ENCODE results near the gene TPGS1. TPM values are rescaled to one million over a fixed set of nuclear protein-coding genes. Genes with fewer than 3 reads are reported as not detected.

Gene TPGS1
- total RNA-seq, 1 donor from 2014 or later: 13.6 TPM

- H3K9me3 Mint-ChIP-seq: no peaks in the 10 kb centered on the region
- H3K27me3 Mint-ChIP-seq (ENCODE audit: low read depth): peaks cover 5% of the 10 kb centered on the region
- H3K4me1 Mint-ChIP-seq (ENCODE audit: low read depth): peaks cover 1% of the 10 kb centered on the region
- no peak overlapping the region for H3K4me3 Mint-ChIP-seq (ENCODE audit: low read depth)
- H3K27ac Mint-ChIP-seq: no peak overlapping the region
- DNase-seq (ENCODE audit: low spot score): no peak
- H3K36me3 Mint-ChIP-seq (ENCODE audit: low read depth): no peaks in the 10 kb centered on the region
- intact Hi-C loops (cut with micrococcal nuclease): no loop called here
Measured at GRCh38 chr19:522726-523125, 15.4 kb downstream of the TPGS1 start.

GRCh38 chr19:524062-524674 lies 16.9 kb downstream of the TPGS1 start:
- no peak for DNase-seq (ENCODE audit: low spot score)
- Mint-ChIP-seq H3K4me3 (ENCODE audit: low read depth) (no peak overlapping the region), H3K9me3 (no peaks in the 10 kb centered on the region), H3K36me3 (ENCODE audit: low read depth) (no peaks in the 10 kb centered on the region), H3K27ac (no peak overlapping the region), H3K27me3 (ENCODE audit: low read depth) (peaks cover 5% of the 10 kb centered on the region), H3K4me1 (ENCODE audit: low read depth) (peaks cover 1% of the 10 kb centered on the region)
- intact Hi-C loops (cut with micrococcal nuclease): no loop called here

GRCh38 chr19:525029-525428 lies 17.7 kb downstream of the TPGS1 start:
- no peaks in the 10 kb centered on the region for H3K9me3 Mint-ChIP-seq
- no peak for DNase-seq (ENCODE audit: low spot score)
- peaks cover 2% of the 10 kb centered on the region for H3K4me1 Mint-ChIP-seq (ENCODE audit: low read depth)
- peaks cover 5% of the 10 kb centered on the region for H3K27me3 Mint-ChIP-seq (ENCODE audit: low read depth)
- no peak overlapping the region for H3K27ac Mint-ChIP-seq
- intact Hi-C loops (cut with micrococcal nuclease): no loop called here
- no peak overlapping the region for H3K4me3 Mint-ChIP-seq (ENCODE audit: low read depth)
- H3K36me3 Mint-ChIP-seq (ENCODE audit: low read depth): no peaks in the 10 kb centered on the region

DNA sequence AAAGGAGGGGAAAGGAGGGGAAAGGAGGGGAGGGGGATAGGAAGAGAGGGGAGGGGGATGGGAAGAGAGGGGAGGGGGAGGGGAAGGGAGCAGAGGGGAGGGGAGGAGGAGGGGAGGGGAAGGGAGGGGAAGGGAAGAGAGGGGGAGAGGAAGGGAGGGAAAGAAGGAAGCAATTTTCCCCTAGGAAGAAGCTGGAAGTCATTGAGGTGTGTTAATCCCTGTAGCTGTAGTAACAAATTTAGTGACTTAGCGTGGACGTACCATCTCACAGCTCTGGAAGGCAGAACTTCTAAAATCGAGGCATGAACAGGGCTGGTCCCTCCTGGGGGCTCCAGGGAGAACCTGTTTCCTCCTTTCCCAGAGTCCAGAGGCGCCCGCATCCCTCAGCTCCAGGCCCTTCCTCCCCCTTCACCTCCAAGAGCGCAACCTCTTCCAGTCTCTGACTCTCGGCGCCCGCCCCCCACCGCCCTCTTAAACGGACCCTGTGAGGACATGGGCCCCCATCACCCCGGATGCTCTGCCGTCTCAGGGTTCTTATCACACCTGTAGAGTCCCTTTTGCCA lies 18.6 kb downstream of the TPGS1 start:
- intact Hi-C loops (cut with micrococcal nuclease): no loop called here
- Mint-ChIP-seq H3K36me3 (ENCODE audit: low read depth) (no peaks in the 10 kb centered on the region), H3K27me3 (ENCODE audit: low read depth) (peaks cover 5% of the 10 kb centered on the region), H3K4me1 (ENCODE audit: low read depth) (peaks cover 3% of the 10 kb centered on the region), H3K27ac (no peak overlapping the region), H3K9me3 (no peaks in the 10 kb centered on the region), H3K4me3 (ENCODE audit: low read depth) (no peak overlapping the region)
- no peak for DNase-seq (ENCODE audit: low spot score)

- Mint-ChIP-seq H3K27ac (peak overlapping the region; percentile 88), H3K36me3 (ENCODE audit: low read depth) (peaks cover 3% of the 10 kb centered on the region), H3K27me3 (ENCODE audit: low read depth) (peaks cover 3% of the 10 kb centered on the region), H3K4me3 (ENCODE audit: low read depth) (peak overlapping the region; percentile 83), H3K9me3 (no peaks in the 10 kb centered on the region), H3K4me1 (ENCODE audit: low read depth) (peaks cover 4% of the 10 kb centered on the region)
- DNase-seq (ENCODE audit: low spot score): no peak
- intact Hi-C loops (cut with micrococcal nuclease): loop anchor here (1.0 to 10.0 kb wide), 4 partner anchors 19 to 104 kb away; partner anchors contain the start of genes BSG, FGF22, POLRMT and TPGS1
Measured at GRCh38 chr19:530134-531008, 23.1 kb downstream of the TPGS1 start.

GRCh38 chr19:531009-531752 lies 23.9 kb downstream of the TPGS1 start:
- peak; percentile 90 for DNase-seq (ENCODE audit: low spot score)
- H3K27me3 Mint-ChIP-seq (ENCODE audit: low read depth): peaks cover 1% of the 10 kb centered on the region
- peaks cover 3% of the 10 kb centered on the region for H3K36me3 Mint-ChIP-seq (ENCODE audit: low read depth)
- H3K9me3 Mint-ChIP-seq: no peaks in the 10 kb centered on the region
- peaks cover 4% of the 10 kb centered on the region for H3K4me1 Mint-ChIP-seq (ENCODE audit: low read depth)
- intact Hi-C loops (cut with micrococcal nuclease): loop anchor here (1.0 to 10.0 kb wide), 4 partner anchors 20 to 104 kb away; partner anchors contain the start of genes BSG, FGF22, POLRMT and TPGS1
- peak overlapping the region; percentile 83 for H3K4me3 Mint-ChIP-seq (ENCODE audit: low read depth)
- H3K27ac Mint-ChIP-seq: peak overlapping the region; percentile 88

DNA sequence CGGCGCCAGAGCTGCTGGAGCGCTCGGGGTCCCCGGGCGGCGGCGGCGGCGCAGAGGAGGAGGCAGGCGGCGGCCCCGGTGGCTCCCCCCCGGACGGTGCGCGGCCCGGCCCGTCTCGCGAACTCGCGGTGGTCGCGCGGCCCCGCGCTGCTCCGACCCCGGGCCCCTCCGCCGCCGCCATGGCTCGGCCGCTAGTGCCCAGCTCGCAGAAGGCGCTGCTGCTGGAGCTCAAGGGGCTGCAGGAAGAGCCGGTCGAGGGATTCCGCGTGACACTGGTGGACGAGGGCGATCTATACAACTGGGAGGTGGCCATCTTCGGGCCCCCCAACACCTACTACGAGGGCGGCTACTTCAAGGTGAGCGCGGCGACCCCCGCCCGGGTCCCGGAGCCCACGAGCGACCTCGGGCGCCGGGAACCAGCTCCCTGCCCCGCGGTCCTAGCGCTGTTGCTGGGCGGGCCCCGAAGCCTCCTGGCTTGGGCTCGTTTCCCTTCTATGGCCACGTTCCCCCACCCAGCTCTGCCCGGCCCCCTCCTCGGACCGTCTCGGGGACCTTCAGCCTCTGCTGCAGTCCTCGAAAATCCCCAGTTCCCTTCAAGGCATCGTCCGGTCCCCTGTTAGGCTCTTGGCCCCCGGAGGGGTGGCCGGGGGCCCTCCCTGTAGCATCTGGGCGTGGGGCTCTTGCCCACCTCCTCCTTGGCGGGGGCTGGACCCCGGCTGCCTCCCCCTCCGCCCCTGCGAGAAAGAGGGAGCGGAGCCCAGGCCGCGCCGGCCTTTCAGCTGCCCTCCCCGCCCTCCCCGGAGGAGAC lies 24.7 kb downstream of the TPGS1 start, which contains the start of gene CDC34:
TSS of gene CDC34 (plus strand) at position 8 of the 808 bp plus-strand sequence. CDS start at position 180, 172 bp downstream.
- peaks cover 3% of the 10 kb centered on the region for H3K36me3 Mint-ChIP-seq (ENCODE audit: low read depth)
- H3K4me3 Mint-ChIP-seq (ENCODE audit: low read depth): peak within 1 kb of the TSS; percentile 84
- H3K4me1 Mint-ChIP-seq (ENCODE audit: low read depth): peaks cover 3% of the 10 kb centered on the region
- H3K9me3 Mint-ChIP-seq: no peaks in the 10 kb centered on the region
- H3K27me3 Mint-ChIP-seq (ENCODE audit: low read depth): no peaks in the 10 kb centered on the region
- DNase-seq (ENCODE audit: low spot score): no peak
- intact Hi-C loops (cut with micrococcal nuclease): loop anchor here (1.0 to 10.0 kb wide), 4 partner anchors 21 to 103 kb away; partner anchors contain the start of genes BSG, FGF22, POLRMT and TPGS1
- H3K27ac Mint-ChIP-seq: peak within 1 kb of the TSS; percentile 88

DNA sequence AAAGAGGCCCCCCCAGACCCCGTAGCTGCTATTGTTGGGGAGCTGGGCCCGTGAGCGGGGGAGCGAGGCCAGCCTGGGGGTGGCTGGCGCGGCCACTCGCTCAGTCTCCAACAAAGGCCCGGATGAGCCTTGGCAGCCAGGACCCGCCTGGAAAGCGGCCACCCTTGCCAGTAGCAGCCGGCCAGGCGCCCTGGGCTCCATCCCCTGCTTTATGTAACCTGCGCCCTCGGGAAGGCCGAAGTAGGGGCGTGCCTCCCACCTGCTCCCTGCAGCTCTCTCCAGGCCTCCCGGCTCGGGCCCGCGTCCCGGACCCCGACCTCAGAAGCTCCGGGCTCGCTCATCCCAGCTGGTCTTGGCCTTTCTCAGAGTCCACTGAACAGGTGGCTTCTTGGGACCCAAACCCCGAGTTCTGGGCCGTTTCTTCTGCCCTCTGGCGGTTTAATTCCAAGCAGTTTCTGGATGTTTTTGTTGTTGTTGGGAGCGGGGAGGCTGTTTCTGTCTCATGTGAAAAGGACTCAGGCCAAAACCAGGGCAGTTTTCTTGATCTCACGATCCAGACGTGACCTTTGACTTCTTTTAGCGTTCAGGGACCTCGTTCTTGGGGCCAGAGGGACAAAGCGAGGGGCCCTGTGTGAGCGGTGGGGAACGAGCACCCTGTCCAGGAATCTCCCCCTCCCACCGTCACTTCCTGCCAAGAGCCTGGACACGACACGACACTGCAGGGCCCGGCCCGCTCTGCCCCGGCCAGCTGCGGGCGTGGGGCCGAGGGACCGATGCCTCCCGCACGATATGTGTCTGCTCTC lies 25.5 kb downstream of the TPGS1 start:
- Mint-ChIP-seq H3K27me3 (ENCODE audit: low read depth) (no peaks in the 10 kb centered on the region), H3K4me3 (ENCODE audit: low read depth) (peak overlapping the region; percentile 84), H3K36me3 (ENCODE audit: low read depth) (peaks cover 3% of the 10 kb centered on the region), H3K9me3 (no peaks in the 10 kb centered on the region), H3K4me1 (ENCODE audit: low read depth) (peaks cover 3% of the 10 kb centered on the region), H3K27ac (peak overlapping the region; percentile 88)
- DNase-seq (ENCODE audit: low spot score): no peak
- intact Hi-C loops (cut with micrococcal nuclease): loop anchor here (10.0 kb wide), 1 partner anchor 102 kb away; the partner anchor contains the start of genes FGF22 and POLRMT

DNA sequence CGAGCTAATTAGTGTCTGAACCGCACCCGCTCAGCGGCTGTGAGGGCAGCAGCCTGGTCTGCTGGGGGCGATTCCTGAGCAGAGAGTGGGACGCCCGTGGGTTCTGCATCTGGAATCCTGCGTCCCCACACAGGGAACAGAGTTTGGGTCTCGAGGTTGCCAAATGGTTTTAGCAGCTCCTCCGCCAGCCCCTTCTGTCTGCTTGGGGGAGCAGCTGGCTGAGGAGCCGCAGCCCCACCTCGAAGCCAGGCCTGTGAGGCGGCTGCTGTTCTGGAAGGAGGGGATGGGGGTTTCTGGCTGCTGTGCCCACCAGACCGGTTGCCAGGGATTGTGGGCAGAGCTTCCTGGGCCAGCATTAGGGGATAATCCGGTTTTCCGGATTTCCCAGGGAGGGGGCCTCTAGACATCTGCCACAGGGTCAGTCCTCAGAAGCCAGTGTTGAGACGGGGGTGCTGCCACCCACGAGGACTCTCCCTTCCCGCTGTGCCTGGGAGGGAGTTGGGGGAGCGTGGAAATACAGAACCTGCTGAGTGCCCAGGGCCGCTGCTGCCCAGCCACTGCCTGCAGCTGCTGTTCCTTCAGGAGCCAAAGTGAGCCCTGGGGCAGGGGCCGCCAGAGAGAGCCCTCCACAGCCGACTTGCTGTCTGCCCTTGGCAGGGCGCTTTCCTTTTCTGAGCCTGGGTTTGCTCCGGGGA lies 26.2 kb downstream of the TPGS1 start:
- peaks cover 3% of the 10 kb centered on the region for H3K4me1 Mint-ChIP-seq (ENCODE audit: low read depth)
- H3K27me3 Mint-ChIP-seq (ENCODE audit: low read depth): no peaks in the 10 kb centered on the region
- H3K4me3 Mint-ChIP-seq (ENCODE audit: low read depth): peak overlapping the region; percentile 84
- intact Hi-C loops (cut with micrococcal nuclease): loop anchor here (10.0 kb wide), 1 partner anchor 101 kb away; the partner anchor contains the start of genes FGF22 and POLRMT
- no peak for DNase-seq (ENCODE audit: low spot score)
- H3K27ac Mint-ChIP-seq: peak overlapping the region; percentile 88
- no peaks in the 10 kb centered on the region for H3K9me3 Mint-ChIP-seq
- H3K36me3 Mint-ChIP-seq (ENCODE audit: low read depth): peaks cover 10% of the 10 kb centered on the region

DNA sequence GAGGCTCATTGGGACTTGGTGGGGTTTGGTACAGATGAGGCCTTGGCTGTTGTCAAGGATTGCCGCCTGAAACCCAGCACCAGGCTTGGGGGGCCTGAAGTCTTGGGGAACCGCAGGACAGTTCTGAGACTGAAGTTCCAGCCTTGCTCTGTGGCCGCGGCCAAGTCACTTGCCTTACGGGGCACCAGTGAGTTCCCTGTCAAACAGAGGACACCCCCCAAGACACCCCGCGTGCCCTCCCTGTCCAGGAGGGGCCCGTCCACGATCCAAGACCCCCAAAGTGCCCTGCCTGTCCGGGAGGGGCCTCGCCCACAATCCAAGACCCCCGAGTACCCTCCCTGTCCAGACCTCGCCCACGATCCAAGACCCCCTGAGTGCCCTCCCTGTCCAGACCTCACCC lies 26.8 kb downstream of the TPGS1 start:
- Mint-ChIP-seq H3K4me3 (ENCODE audit: low read depth) (peak overlapping the region; percentile 84), H3K4me1 (ENCODE audit: low read depth) (peaks cover 3% of the 10 kb centered on the region), H3K27ac (no peak overlapping the region), H3K9me3 (no peaks in the 10 kb centered on the region), H3K27me3 (ENCODE audit: low read depth) (no peaks in the 10 kb centered on the region), H3K36me3 (ENCODE audit: low read depth) (peaks cover 15% of the 10 kb centered on the region)
- intact Hi-C loops (cut with micrococcal nuclease): loop anchor here (10.0 kb wide), 1 partner anchor 101 kb away; the partner anchor contains the start of genes FGF22 and POLRMT
- DNase-seq (ENCODE audit: low spot score): no peak

Data from activated T-helper 2 cell treated with anti-CD3 and anti-CD28 coated beads, Interferon-gamma antibody, Interleukin-2, Interleukin-4, amounts not matched to agents 10 μg/mL and 5 μg/mL and 100 μg/mL, durations not matched to agents 14 hours and 24 hours and 36 hours (primary cell).